AML-193 (cell line): Measurements from ENCODE around the gene TSHZ1.

ENCODE experiments used
- DNase-seq, 2 experiments: peaks; one replicate each; lab custom pipeline; 2025; lab: John Stamatoyannopoulos, UW

Gene TSHZ1

GRCh38 chr18:75220551-75221355, 10.2 kb downstream of the TSHZ1 start:
- DNase-seq, result no peak

GRCh38 chr18:75221397-75221796, 10.8 kb downstream of the TSHZ1 start:
- DNase-seq, result no peak

GRCh38 chr18:75221897-75222296, 11.3 kb downstream of the TSHZ1 start:
- no peak for DNase-seq

- no peak for DNase-seq
Measured at GRCh38 chr18:75222407-75222806, 11.8 kb downstream of the TSHZ1 start.

- DNase-seq, result no peak
Measured at GRCh38 chr18:75223687-75224347, 13.2 kb downstream of the TSHZ1 start.

GRCh38 chr18:75226286-75226955, 15.8 kb downstream of the TSHZ1 start:
- no peak for DNase-seq

- no peak for DNase-seq
Measured at GRCh38 chr18:75226956-75227316, 16.3 kb downstream of the TSHZ1 start.

- no peak for DNase-seq
Measured at GRCh38 chr18:75227535-75228296, 17.1 kb downstream of the TSHZ1 start.

GRCh38 chr18:75228967-75229366, 18.4 kb downstream of the TSHZ1 start:
- no peak for DNase-seq

- DNase-seq, result no peak
Measured at GRCh38 chr18:75229437-75229836, 18.8 kb downstream of the TSHZ1 start.

GRCh38 chr18:75230163-75231052, 19.8 kb downstream of the TSHZ1 start:
- no peak for DNase-seq

GRCh38 chr18:75231053-75231406, 20.4 kb downstream of the TSHZ1 start:
- no peak for DNase-seq

GRCh38 chr18:75234901-75235300, 24.3 kb downstream of the TSHZ1 start:
- DNase-seq, result no peak

- DNase-seq, result no peak
Measured at GRCh38 chr18:75235896-75236295, 25.3 kb downstream of the TSHZ1 start.

- no peak for DNase-seq
Measured at GRCh38 chr18:75238100-75238499, 27.5 kb downstream of the TSHZ1 start.

GRCh38 chr18:75238786-75239185, 28.2 kb downstream of the TSHZ1 start:
- no peak for DNase-seq

- no peak for DNase-seq
Measured at GRCh38 chr18:75240433-75240832, 29.8 kb downstream of the TSHZ1 start.

- no peak for DNase-seq
Measured at GRCh38 chr18:75241705-75242104, 31.1 kb downstream of the TSHZ1 start.

GRCh38 chr18:75244351-75245313, 34.0 kb downstream of the TSHZ1 start:
- no peak for DNase-seq
